ENCODE data around the gene RAB40C. TPM values are rescaled to one million over a fixed set of nuclear protein-coding genes. Genes with fewer than 3 reads are reported as not detected.

RAB40C gene
- polyA plus RNA-seq (2012; ENCODE audit: insufficient read length, low read depth), result 22.9 TPM

DNA sequence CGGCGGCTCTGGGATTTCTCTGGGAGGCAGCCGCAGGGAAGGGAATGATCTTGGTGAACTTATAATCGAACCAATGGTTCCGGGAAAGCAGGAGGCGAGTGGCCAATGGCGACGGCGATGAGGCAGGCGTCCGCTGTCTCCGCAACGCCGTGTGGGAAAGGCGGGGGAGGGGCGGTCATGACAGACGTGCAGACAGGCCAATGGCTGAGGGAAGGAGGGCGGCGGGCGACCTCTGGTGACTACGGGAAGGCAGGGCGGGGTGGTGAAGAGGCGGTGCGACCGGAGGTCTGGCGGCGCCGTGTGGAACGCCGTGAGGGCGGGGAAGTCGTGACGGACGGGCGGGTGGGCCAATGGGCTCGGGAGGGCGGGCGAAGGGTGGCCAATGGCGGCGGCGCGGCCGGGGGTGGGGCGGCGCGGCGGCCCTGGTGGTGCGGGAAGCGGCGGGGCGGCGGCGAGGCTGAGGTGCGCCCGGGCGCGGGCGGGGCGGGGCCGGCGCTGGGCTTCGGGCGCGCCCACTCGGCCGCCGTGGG, at the start of gene RAB40C:
Gene RAB40C (plus strand): TSS at position 409 of the 530 bp plus-strand sequence. CDS start 226 bp downstream, outside the sequence.
- TF ChIP-seq FOXP2 (optimal IDR thresholded peaks at IDR 0.05; ENCODE audit: borderline replicate concordance, extremely low read depth, extremely low read length, insufficient read depth) (no peak), POLR2AphosphoS5 (IDR thresholded peaks at IDR 0.05; ENCODE audit: low read depth, low read length) (no peak), SIN3A (IDR thresholded peaks at IDR 0.05; ENCODE audit: borderline replicate concordance, insufficient read depth, low read length) (no peak; the same call in 1 of the 2 replicates), TAF1 (IDR thresholded peaks at IDR 0.05; ENCODE audit: borderline replicate concordance, insufficient read depth, low read length) (no peak)
- TF ChIP-seq, protein P1, sequence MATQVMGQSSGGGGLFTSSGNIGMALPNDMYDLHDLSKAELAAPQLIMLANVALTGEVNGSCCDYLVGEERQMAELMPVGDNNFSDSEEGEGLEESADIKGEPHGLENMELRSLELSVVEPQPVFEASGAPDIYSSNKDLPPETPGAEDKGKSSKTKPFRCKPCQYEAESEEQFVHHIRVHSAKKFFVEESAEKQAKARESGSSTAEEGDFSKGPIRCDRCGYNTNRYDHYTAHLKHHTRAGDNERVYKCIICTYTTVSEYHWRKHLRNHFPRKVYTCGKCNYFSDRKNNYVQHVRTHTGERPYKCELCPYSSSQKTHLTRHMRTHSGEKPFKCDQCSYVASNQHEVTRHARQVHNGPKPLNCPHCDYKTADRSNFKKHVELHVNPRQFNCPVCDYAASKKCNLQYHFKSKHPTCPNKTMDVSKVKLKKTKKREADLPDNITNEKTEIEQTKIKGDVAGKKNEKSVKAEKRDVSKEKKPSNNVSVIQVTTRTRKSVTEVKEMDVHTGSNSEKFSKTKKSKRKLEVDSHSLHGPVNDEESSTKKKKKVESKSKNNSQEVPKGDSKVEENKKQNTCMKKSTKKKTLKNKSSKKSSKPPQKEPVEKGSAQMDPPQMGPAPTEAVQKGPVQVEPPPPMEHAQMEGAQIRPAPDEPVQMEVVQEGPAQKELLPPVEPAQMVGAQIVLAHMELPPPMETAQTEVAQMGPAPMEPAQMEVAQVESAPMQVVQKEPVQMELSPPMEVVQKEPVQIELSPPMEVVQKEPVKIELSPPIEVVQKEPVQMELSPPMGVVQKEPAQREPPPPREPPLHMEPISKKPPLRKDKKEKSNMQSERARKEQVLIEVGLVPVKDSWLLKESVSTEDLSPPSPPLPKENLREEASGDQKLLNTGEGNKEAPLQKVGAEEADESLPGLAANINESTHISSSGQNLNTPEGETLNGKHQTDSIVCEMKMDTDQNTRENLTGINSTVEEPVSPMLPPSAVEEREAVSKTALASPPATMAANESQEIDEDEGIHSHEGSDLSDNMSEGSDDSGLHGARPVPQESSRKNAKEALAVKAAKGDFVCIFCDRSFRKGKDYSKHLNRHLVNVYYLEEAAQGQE (IDR thresholded peaks at IDR 0.05; ENCODE audit: insufficient read depth in 1 of 2, low read depth in 2 of 2, low read length in 2 of 2), result no peak

DNA sequence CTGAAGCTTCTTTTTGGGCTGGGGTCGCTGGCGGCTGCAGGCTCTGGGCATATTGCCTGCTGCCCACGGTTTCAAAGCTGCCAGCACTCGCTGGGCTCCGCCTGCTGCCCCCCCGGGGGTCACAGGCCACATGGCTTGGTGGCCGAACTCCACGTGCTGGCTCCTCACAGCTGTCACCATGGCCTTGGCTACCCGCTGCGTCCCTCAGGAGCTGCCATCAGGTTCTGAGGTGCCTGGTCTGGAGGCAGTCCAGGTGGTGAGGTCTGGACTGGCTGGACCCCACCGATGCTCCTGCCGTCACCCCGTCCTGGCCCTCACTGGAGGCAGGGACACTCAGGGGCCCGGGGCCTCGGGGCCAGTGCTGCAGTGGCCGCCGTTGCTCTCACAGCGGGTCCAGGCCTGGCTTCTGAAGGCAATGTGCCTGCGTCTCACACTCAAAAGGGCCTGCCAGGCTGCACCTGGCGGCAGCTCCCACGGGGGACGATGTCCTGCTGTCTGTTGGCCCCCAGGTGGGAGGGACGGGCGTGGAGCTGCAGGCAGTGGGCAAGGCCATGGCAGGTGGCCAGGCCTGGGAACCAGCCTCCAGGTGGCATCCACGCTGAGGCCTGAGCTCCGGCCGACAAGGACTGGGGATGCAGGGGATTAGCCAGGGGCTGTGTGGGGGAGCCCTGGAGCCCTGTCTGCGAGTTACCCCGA, 49.1 kb upstream of the RAB40C start:
- TF ChIP-seq TAF1 (IDR thresholded peaks at IDR 0.05; ENCODE audit: borderline replicate concordance, insufficient read depth, low read length) (no peak), SIN3A (IDR thresholded peaks at IDR 0.05; ENCODE audit: borderline replicate concordance, insufficient read depth, low read length) (no peak), POLR2AphosphoS5 (IDR thresholded peaks at IDR 0.05; ENCODE audit: low read depth, low read length) (no peak)

GRCh38 chr16:543301-544164, 46.3 kb upstream of the RAB40C start:
- TF ChIP-seq, protein P1 (IDR thresholded peaks at IDR 0.05; ENCODE audit: insufficient read depth in 1 of 2, low read depth in 2 of 2, low read length in 2 of 2), result no peak
- TF ChIP-seq TAF1 (IDR thresholded peaks at IDR 0.05; ENCODE audit: borderline replicate concordance, insufficient read depth, low read length) (no peak), SIN3A (IDR thresholded peaks at IDR 0.05; ENCODE audit: borderline replicate concordance, insufficient read depth, low read length) (no peak), FOXP2 (optimal IDR thresholded peaks at IDR 0.05; ENCODE audit: borderline replicate concordance, extremely low read depth, extremely low read length, insufficient read depth) (no peak), POLR2AphosphoS5 (IDR thresholded peaks at IDR 0.05; ENCODE audit: low read depth, low read length) (no peak)

- TF ChIP-seq FOXP2 (optimal IDR thresholded peaks at IDR 0.05; ENCODE audit: borderline replicate concordance, extremely low read depth, extremely low read length, insufficient read depth), result no peak
- TF ChIP-seq POLR2AphosphoS5 (IDR thresholded peaks at IDR 0.05; ENCODE audit: low read depth, low read length), result no peak
- no peak for TF ChIP-seq TAF1 (IDR thresholded peaks at IDR 0.05; ENCODE audit: borderline replicate concordance, insufficient read depth, low read length)
- TF ChIP-seq, protein P1 (IDR thresholded peaks at IDR 0.05; ENCODE audit: insufficient read depth in 1 of 2, low read depth in 2 of 2, low read length in 2 of 2), result no peak
- TF ChIP-seq SIN3A (IDR thresholded peaks at IDR 0.05; ENCODE audit: borderline replicate concordance, insufficient read depth, low read length), result no peak
Observed at GRCh38 chr16:544517-544916, 45.3 kb upstream of the RAB40C start.
